Astrocyte (in vitro differentiated cells and primary cell): Measurements from ENCODE around the gene PRRT2. TPM values are rescaled to one million over a fixed set of nuclear protein-coding genes. Genes with fewer than 3 reads are reported as not detected.

Source experiments
- DNase-seq: peaks from one replicate; pipeline ENCODE4 v3.0.0-alpha.2; 2010; ENCODE audit warnings: low read depth
- FAIRE-seq: peaks from 2 replicates; lab custom pipeline; 2011; peaks lifted over from hg19 to GRCh38; lab: Jason Lieb, UNC
- H2AFZ ChIP-seq: 2 replicates; pipeline ENCODE4 v1.6.0; 2012; ENCODE audit warnings: low read depth, low read length, inconsistent platforms
- H3K27ac ChIP-seq: 2 replicates; pipeline ENCODE4 v1.5.1; 2011; ENCODE audit warnings: low read depth, low read length, inconsistent platforms
- H3K27me3 ChIP-seq: 2 replicates; pipeline ENCODE4 v1.6.0; 2011; ENCODE audit warnings: low read length, inconsistent platforms; ENCODE audit not compliant: insufficient read depth
- H3K36me3 ChIP-seq: 2 replicates; pipeline ENCODE4 v1.5.1; 2011; ENCODE audit warnings: low read length, inconsistent platforms; ENCODE audit not compliant: insufficient read depth
- H3K4me1 ChIP-seq: 2 replicates; pipeline ENCODE4 v1.5.1; 2011; ENCODE audit warnings: low read length, inconsistent platforms; ENCODE audit not compliant: insufficient read depth
- H3K4me2 ChIP-seq: 2 replicates; pipeline ENCODE4 v1.6.0; 2012; ENCODE audit warnings: low read length, inconsistent platforms
- H3K4me3 ChIP-seq: 2 replicates; pipeline ENCODE4 v1.5.1; 2011; ENCODE audit warnings: low read depth, mild to moderate bottlenecking, low read length, inconsistent platforms; ENCODE audit not compliant: insufficient read depth
- H3K79me2 ChIP-seq: 2 replicates; pipeline ENCODE4 v1.6.0; 2012; ENCODE audit warnings: mild to moderate bottlenecking, low read length, inconsistent platforms; ENCODE audit not compliant: insufficient read depth
- H3K9ac ChIP-seq: 2 replicates; pipeline ENCODE4 v1.6.0; 2012; ENCODE audit warnings: mild to moderate bottlenecking, low read length, inconsistent platforms
- H3K9me3 ChIP-seq: 2 replicates; pipeline ENCODE4 v1.5.1; 2012; ENCODE audit warnings: low read depth, mild to moderate bottlenecking, low read length, inconsistent platforms; ENCODE audit not compliant: insufficient read depth
- H4K20me1 ChIP-seq: 2 replicates; pipeline ENCODE4 v1.6.0; 2012; ENCODE audit warnings: low read length, inconsistent platforms; ENCODE audit not compliant: insufficient read depth
- H3K27ac Mint-ChIP-seq: one replicate; pipeline ENCODE4 v1.8.0; 2021; ENCODE audit warnings: mild to moderate bottlenecking, mixed read lengths; ENCODE audit not compliant: unreplicated experiment
- H3K27me3 Mint-ChIP-seq: one replicate; pipeline ENCODE4 v1.8.0; 2021; ENCODE audit warnings: low read depth, mixed read lengths; ENCODE audit not compliant: unreplicated experiment
- H3K36me3 Mint-ChIP-seq: one replicate; pipeline ENCODE4 v1.8.0; 2021; ENCODE audit warnings: low read depth, mixed read lengths; ENCODE audit not compliant: unreplicated experiment
- H3K4me1 Mint-ChIP-seq: one replicate; pipeline ENCODE4 v1.8.0; 2021; ENCODE audit warnings: low read depth, mixed read lengths; ENCODE audit not compliant: unreplicated experiment
- H3K4me3 Mint-ChIP-seq: one replicate; pipeline ENCODE4 v1.8.0; 2021; ENCODE audit warnings: mild to moderate bottlenecking, moderate library complexity, mixed read lengths; ENCODE audit not compliant: unreplicated experiment
- H3K9me3 Mint-ChIP-seq: one replicate; pipeline ENCODE4 v1.8.0; 2021; ENCODE audit warnings: mild to moderate bottlenecking, mixed read lengths; ENCODE audit not compliant: unreplicated experiment
- EZH2 ChIP-seq: IDR thresholded peaks from 2 replicates; pipeline ENCODE4 v1.6.1; 2012; ENCODE audit warnings: mild to moderate bottlenecking, low read length, inconsistent platforms; ENCODE audit not compliant: insufficient read depth
- total RNA-seq: library from RNA; stranded (reverse); gene quantifications from 2 replicates; pipeline ENCODE4 v1.2.1, GENCODE V29; 2021
- TF ChIP-seq, protein P1 (sequence below): IDR thresholded peaks from 2 replicates; pipeline ENCODE4 v1.5.1; 2011; ENCODE audit warnings: low read depth, mild to moderate bottlenecking, inconsistent platforms, low read length, moderate library complexity; ENCODE audit not compliant: insufficient read depth

Gene PRRT2
- total RNA-seq, 1 donor from 2014 or later: 6.2 TPM

GRCh38 chr16:29840240-29840639, 28.2 kb downstream of the PRRT2 start:
- Mint-ChIP-seq H3K27me3 (peaks cover 1% of the 10 kb centered on the region), H3K9me3 (no peaks in the 10 kb centered on the region), H3K36me3 (peaks cover 18% of the 10 kb centered on the region), H3K27ac (no peak overlapping the region), H3K4me3 (no peak overlapping the region), H3K4me1 (peaks cover 4% of the 10 kb centered on the region)
- Histone ChIP-seq H3K4me2 (no peak overlapping the region), H3K4me3 (no peak overlapping the region), H3K9ac (no peak overlapping the region), H3K4me1 (no peaks in the 10 kb centered on the region), H2AFZ (no peak overlapping the region), H4K20me1 (peaks cover 8% of the 10 kb centered on the region), H3K9me3 (no peaks in the 10 kb centered on the region), H3K27ac (no peak overlapping the region), H3K27me3 (no peaks in the 10 kb centered on the region), H3K36me3 (peaks cover 23% of the 10 kb centered on the region), H3K79me2 (no peaks in the 10 kb centered on the region)
- TF ChIP-seq EZH2: no peak
- TF ChIP-seq, protein P1, sequence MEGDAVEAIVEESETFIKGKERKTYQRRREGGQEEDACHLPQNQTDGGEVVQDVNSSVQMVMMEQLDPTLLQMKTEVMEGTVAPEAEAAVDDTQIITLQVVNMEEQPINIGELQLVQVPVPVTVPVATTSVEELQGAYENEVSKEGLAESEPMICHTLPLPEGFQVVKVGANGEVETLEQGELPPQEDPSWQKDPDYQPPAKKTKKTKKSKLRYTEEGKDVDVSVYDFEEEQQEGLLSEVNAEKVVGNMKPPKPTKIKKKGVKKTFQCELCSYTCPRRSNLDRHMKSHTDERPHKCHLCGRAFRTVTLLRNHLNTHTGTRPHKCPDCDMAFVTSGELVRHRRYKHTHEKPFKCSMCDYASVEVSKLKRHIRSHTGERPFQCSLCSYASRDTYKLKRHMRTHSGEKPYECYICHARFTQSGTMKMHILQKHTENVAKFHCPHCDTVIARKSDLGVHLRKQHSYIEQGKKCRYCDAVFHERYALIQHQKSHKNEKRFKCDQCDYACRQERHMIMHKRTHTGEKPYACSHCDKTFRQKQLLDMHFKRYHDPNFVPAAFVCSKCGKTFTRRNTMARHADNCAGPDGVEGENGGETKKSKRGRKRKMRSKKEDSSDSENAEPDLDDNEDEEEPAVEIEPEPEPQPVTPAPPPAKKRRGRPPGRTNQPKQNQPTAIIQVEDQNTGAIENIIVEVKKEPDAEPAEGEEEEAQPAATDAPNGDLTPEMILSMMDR: no peak
- DNase-seq (no peak), FAIRE-seq (no peak)

- Mint-ChIP-seq H3K27me3 (peaks cover 3% of the 10 kb centered on the region), H3K4me3 (no peak overlapping the region), H3K4me1 (peaks cover 4% of the 10 kb centered on the region), H3K27ac (no peak overlapping the region), H3K36me3 (peaks cover 14% of the 10 kb centered on the region), H3K9me3 (no peaks in the 10 kb centered on the region)
- DNase-seq (no peak), FAIRE-seq (no peak)
- no peak overlapping the region for H3K9ac ChIP-seq
- no peaks in the 10 kb centered on the region for H3K9me3 ChIP-seq
- H3K4me1 ChIP-seq: no peaks in the 10 kb centered on the region
- no peaks in the 10 kb centered on the region for H3K27me3 ChIP-seq
- H4K20me1 ChIP-seq: peaks cover 8% of the 10 kb centered on the region
- H3K4me3 ChIP-seq: no peak overlapping the region
- no peak for TF ChIP-seq EZH2
- TF ChIP-seq, protein P1: no peak
- no peaks in the 10 kb centered on the region for H3K79me2 ChIP-seq
- no peak overlapping the region for H3K27ac ChIP-seq
- H2AFZ ChIP-seq: no peak overlapping the region
- peaks cover 31% of the 10 kb centered on the region for H3K36me3 ChIP-seq
- no peak overlapping the region for H3K4me2 ChIP-seq
These were observed 29.6 kb downstream of the PRRT2 start for GRCh38 chr16:29841631-29842030.

GRCh38 chr16:29842732-29843346, 30.8 kb downstream of the PRRT2 start:
- Histone ChIP-seq H4K20me1 (peaks cover 8% of the 10 kb centered on the region), H3K27ac (no peak overlapping the region), H3K4me1 (no peaks in the 10 kb centered on the region), H3K27me3 (no peaks in the 10 kb centered on the region), H3K79me2 (no peaks in the 10 kb centered on the region), H3K4me2 (no peak overlapping the region), H2AFZ (no peak overlapping the region), H3K4me3 (no peak overlapping the region), H3K9ac (no peak overlapping the region), H3K36me3 (peaks cover 32% of the 10 kb centered on the region), H3K9me3 (no peaks in the 10 kb centered on the region)
- H3K4me1 Mint-ChIP-seq: peaks cover 1% of the 10 kb centered on the region
- H3K36me3 Mint-ChIP-seq: peaks cover 15% of the 10 kb centered on the region
- TF ChIP-seq EZH2: no peak
- TF ChIP-seq, protein P1: peak; percentile 15
- no peaks in the 10 kb centered on the region for H3K9me3 Mint-ChIP-seq
- H3K27ac Mint-ChIP-seq: no peak overlapping the region
- H3K27me3 Mint-ChIP-seq: peaks cover 5% of the 10 kb centered on the region
- FAIRE-seq (no peak), DNase-seq (no peak)
- H3K4me3 Mint-ChIP-seq: no peak overlapping the region
